SKM-1 (cell line): ENCODE results near the gene PKD1.

ENCODE experiments used
- DNase-seq: peaks from one replicate; lab custom pipeline; 2025; ENCODE audit not compliant: unreplicated experiment; lab: John Stamatoyannopoulos, UW

Gene PKD1

DNA sequence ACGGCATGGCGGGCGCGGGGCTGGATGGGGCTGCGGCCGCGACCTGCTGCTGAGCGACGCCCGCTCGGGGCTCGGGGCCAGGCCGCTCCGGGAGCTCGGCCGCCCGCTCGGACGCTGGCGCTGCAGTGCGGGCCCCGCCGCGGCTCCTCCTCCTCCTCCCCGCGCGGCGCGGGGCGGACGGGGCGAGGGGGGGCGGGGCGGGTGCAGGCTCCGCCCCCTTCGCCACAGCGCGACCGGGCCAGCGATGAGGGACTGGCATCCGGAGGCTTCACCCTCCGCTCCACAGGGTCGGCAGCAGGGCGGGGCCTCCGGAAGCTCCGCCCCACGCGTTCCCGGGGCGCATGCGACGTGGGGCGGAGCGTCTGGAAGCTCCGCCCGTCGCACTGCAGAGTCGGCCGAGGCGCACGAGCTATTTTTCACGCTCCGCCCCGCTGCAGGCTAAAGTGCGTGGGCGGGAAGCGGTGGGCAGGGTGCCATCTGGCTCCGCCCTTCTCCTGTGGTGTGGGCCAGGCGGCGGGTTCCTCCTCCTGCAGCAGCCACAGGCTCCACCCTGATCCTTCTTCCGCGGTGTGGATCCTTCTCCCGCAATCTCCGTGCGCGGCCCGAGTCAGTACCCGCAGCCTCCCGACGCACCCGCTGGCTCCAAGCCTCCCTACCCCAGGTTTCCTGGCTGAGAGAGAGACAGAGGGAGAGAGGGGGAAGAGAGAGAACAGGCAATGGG is at the start of gene PKD1:
PKD1 (minus strand) TSS at position 129 of the 721 bp plus-strand sequence. CDS start 209 bp downstream, outside the sequence.
- peak; percentile 69 for DNase-seq

DNA sequence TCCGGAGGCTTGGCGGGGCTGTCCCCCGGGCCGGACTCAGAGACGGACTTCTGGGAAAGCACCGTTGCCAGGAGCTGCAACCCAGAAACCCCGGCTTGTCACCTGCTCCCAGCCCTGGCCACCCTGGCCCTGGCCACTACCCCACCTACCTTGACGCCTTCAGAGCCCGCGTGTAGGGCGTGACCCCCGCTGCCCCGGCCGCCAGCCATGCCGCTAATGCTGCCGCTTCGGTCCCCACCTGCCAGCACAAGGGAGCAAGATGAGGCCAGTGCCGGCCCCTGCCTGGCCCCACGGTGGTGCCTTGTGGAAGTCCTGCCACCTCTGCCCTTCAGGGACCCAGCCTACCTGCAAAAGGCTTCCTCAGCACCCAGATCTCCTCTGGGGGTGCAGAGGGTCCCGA is 49.3 kb upstream of the PKD1 start:
- no peak for DNase-seq

DNA sequence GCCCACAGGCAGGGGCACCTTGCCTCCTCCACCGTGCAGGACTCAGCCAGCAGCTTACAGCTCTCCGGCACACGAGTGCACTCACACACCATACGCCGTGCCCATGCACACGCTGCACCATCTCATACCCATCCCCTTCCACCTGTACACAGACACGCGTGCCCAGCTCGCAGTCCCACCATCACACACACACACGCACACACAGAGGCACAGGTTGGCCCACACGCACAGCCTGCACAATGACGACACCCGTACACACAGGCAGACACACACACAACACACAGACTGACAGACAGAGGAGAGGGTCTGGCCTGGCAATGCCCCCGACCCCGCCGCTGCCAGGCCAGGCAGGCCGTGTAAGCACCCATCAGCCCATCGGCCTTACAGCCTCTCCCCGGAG is 48.6 kb upstream of the PKD1 start:
- no peak for DNase-seq

GRCh38 chr16:2183671-2184070 is 48.0 kb upstream of the PKD1 start:
- DNase-seq: no peak

DNA sequence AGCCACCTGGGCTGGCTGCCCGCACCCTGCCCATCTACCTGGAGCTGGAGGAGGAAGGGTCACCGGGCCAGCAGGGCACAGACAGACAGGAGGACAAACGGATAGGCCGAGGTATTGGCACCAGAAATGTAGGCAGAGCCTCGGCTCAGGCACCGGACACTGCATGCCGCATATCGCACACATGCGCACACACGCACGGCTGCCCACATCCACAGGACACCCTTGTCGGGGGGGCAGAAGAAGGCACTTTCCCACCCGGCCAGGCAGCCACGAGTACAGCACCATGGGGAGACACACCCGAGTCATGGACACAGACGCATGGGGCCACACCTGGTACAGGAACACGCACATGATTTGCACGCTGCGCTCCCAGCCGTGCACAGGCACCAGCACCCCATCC is 46.3 kb upstream of the PKD1 start:
- DNase-seq: no peak

DNA sequence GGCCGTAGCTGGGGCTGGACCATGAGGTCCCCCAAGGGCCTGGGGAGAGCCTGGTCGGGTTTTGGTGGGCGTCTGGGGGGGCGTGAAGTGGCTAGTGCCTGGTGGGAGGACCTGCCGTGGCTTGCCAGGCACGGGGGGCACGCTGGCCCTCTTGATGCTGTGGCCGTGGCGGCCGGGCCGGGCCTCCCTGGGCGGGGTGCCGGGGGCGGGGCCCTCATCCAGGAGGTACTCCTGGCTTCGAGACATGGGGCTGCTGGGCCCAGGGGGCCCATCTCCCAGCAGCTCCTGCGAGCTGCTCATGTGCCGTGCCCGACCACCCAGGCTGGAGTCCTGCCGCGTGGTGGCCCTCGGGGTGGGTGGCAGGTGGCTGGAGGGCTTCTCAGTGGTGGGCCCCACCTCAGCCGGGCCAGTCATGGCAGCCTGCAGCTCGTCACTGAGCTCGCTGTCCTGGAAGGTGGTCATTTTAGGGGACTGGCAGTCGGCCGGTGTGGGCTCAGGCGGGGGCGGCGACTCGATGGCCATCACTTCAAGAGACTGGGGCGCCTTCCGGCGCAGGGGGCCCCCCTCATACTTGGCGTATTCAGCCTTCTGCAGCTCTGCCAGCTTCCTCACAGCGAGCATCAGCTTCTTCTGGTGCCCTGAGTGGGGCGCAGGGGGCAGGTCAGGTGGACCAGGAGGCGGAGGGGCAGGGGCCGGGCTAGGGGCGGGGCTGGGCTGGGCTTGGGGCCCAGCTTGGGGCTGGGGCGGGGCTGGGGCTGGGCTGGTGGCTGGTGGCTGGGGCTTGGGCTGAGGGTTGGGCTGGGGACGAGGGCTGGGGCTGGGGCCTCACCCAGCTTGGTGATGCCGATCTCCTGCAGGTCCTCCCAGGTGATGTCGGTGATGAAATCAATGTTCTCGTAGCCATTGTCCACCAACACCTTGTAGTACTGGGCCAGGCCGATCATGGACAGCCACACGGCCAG is 45.5 kb upstream of the PKD1 start:
- no peak for DNase-seq

- DNase-seq: no peak
These were observed 44.8 kb upstream of the PKD1 start for GRCh38 chr16:2180461-2180860.

- DNase-seq: no peak
These were observed 43.9 kb upstream of the PKD1 start for GRCh38 chr16:2179576-2179975.

DNA sequence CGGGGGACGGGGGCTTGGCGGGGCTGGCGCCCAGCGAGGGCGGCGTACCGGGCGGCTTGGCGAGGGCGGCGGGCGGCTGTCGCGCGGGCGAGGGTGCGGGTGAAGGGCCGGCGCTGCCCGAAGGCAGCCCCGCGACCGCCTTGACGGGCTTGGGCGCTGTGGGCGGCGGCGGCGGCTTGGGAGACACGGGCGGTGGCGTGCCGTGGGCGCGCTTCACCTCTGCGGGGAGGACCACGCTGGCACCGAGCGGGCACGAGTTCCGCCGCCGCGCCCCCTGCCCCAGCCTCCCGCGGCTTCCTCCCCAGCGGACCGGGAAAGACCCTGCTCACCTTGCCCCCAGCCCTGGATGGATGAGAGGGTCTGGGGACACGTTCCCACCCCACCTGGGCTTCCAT is 43.4 kb upstream of the PKD1 start:
- no peak for DNase-seq

- no peak for DNase-seq
These were observed 42.8 kb upstream of the PKD1 start for GRCh38 chr16:2178321-2179106.

DNA sequence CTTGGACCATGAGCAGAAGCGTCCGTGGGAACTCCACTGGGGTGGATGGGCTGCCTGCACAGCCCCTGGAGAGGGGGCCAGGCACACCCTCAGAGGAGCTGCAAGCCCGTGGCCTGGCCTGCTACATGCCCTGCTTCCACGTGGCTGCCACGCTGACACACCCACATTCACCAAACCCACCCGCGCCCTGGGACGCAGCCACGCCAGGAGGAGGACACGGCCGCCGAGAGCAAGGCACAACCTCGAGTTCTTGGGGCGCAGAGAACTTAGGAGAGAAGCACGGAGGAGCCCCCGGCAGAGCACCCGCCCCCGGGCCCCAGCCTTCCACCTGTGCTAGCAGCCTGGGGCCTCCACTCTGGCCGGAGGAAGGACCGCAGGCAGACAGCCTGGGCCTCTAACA is 41.9 kb upstream of the PKD1 start:
- DNase-seq: no peak

- DNase-seq: no peak
These were observed 41.4 kb upstream of the PKD1 start for GRCh38 chr16:2177101-2177500.

DNA sequence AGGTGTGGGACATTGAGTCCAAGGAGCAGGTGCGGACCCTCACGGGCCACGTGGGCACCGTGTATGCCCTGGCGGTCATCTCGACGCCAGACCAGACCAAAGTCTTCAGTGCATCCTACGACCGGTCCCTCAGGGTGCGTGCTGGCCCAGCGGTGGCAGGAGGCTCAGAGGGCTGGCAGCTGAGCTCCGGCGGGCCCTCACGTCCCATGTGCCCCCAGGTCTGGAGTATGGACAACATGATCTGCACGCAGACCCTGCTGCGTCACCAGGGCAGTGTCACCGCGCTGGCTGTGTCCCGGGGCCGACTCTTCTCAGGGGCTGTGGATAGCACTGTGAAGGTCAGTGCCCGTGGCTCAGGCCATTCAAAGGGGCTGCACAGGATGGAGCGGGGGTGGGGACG is 40.3 kb upstream of the PKD1 start:
- no peak for DNase-seq

GRCh38 chr16:2175454-2175853 is 39.8 kb upstream of the PKD1 start:
- no peak for DNase-seq

- no peak for DNase-seq
These were observed 38.9 kb upstream of the PKD1 start for GRCh38 chr16:2174396-2175131.

DNA sequence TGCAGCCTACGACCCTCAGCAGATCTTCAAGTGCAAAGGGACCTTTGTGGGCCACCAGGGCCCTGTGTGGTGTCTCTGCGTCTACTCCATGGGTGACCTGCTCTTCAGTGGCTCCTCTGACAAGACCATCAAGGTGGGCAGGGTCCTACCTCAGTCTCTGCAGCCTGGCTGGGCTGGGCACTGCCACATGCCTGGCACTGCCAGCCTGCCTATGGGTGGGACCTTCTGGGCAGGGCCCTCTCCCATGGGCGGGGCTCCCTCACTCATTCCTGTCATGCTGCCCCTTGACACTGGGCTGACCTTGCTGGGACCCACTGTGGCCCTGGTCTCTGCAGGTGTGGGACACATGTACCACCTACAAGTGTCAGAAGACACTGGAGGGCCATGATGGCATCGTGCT is 38.2 kb upstream of the PKD1 start:
- no peak for DNase-seq

DNA sequence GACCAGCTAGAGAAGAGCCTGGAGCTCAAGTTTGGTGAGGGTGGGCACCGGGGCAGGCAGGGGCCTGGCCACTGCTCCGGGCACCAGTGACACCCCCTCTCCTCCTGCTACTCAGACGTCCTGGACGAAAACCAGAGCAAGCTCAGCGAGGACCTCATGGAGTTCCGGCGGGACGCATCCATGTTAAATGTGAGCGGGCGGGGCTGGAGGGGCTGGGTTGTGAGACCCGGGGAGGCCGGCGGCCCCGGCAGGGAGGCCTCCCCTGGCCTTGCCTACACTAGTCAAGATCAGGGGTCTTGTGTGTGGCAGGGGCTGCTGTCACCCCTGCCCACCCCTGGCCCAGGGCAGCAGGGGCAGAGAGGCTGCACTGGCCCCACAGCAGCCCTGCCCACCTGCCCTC is 37.7 kb upstream of the PKD1 start:
- DNase-seq: no peak

GRCh38 chr16:2172688-2173335 is 37.1 kb upstream of the PKD1 start:
- DNase-seq: no peak

DNA sequence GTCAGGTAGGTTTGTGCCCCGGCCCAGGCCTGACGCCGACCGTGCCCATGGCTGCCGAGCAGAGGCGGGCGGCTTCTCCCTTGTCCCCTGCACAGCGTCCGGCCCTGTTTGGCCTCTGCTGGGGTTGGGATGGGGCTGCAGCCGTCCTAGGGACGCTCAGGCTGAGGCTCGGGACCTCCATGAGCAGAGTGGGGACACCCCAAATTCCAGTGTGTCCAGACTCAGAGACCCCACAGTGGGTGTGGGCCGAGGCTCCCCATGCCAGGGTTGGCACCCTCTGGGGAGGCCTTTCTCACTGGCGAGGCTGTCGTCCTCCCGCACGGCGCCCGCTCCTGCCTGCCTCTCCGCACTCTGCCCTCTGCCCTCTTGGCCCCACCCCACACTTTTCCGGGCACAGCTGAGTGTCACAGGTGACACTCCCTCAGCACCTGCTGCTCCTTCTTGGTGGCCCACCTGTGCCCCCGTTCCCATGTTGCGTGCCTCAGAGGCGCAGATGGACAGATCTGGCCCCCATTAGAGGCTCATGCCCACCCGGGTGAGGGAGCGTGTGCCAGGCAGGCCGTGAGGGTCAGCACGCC is 36.0 kb upstream of the PKD1 start:
- no peak for DNase-seq
